Measurements from ENCODE around the gene RALA.
A peak's percentile ranks its signal among the peaks of the same experiment; 100 is the strongest.

Gene RALA

DNA sequence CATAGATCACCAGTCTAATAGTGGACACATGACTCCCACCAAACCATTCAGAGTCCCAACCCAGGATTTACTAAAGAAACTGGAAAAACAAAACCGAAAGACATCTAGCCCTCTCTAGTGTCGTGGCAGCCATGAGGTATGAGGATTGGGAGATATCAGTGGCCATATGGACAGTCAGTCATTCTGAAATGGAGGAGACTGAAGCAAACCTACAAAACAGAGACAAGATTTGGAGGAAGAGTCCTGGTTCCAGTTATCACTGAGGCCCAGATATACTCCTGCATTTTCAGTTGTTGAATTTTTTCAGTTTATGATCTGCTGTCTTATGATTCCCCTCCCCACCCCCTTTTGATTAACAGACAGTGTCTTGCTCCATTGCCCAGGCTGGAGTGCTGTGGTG, 9.1 kb upstream of the RALA start:
- no peak for DNase-seq

DNA sequence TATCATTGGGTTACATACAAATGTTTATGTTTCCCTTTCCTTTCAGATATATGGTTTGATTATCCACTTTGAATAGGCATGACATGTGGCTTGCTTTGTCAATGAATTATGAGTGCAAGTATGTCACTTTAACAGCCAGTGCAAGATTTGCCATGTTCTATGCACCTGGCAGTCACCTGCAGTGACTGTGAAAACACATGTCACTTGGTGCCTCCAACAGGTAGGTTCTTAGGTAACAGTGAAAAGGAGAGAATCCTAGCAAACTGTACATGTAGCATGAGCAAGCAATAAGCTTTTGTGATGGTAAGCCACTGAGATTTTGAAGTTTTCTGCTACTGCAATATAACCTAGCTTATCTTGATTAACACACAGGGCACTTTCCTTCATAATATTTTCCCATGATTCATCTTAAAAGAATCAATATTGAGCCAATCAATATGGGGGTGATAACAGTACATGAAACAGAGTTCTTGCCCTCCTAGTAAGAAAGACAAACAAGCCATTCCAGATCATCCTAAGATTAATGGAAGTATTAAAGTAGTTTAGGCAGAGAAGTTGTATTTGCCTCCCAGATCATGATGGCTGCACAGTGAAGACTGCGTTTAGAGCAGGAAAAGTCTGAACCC, 7.9 kb upstream of the RALA start:
- no peak for DNase-seq

DNA sequence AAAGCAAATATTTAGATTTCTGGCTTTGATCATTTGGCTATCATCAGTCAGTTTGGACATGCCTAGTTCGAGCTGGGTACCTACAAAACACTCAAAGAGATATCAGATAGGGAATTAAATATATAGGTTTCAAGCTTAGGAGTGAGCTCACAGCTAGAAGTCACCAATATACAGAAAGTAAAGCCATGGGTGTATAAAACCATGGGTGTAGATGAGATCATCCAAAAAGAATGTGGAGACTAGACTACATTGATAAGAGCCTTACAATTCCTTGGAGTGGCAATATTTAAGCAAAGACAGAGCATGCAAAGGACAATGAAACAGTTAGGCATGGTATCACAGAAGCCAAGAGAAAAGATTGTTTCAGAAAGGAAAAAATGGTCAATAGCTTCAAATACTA, 7.2 kb upstream of the RALA start:
- DNase-seq = no peak

DNA sequence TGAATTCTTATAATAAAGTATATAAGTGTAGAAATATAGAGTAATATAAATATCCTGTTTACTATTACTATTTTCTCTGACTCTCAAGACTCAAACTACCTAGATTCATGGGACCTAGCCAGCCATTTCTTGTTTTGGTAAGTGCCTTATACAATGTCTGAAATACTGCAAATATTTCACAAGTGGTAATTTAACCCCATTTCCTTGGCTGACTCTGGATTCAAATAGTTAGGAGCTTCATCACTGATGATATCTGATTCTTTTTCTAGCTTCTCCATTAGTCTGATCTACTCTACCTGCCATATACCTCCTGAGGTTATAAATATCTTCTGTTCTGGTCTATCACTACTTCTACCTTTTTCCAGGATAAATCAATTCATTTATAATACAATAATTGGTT, 6.4 kb upstream of the RALA start:
- no peak for DNase-seq

DNA sequence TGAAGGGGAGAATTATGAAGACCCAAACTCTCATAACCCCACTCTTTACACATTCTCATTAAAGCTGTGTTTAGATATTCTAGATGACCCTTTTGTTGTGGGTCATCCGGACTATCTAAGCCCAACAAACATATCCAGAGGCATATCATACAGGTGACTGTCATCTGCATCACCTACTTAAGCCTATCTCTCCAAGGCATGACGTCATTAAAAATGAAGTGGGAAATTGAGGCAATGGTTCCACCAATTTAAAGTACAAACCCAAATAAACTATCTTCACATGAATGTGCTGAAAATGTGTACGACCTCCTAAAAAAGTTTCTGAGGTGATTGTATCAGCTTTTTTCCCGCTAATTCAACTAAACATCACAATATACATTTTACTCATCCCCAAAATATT, 4.5 kb upstream of the RALA start:
- DNase-seq = no peak

DNA sequence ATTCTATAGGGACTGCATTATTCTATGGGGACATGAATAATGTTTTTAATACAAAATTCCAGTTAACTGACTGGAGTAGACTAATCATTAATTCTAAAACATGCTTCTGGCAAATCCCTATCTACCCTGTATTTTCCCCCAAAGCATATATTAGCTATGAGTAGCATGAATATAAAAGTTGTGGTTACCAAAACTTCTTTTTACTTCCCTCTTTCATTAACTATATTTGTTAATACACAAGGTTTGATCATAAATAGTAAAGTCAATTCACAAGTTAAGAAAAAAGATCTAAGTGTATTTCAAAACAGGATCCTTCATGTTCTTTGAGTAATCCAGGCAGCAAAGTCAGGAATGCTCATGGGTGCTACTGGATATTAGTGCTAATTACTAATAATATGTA, 2.9 kb upstream of the RALA start:
- no peak for DNase-seq

DNA sequence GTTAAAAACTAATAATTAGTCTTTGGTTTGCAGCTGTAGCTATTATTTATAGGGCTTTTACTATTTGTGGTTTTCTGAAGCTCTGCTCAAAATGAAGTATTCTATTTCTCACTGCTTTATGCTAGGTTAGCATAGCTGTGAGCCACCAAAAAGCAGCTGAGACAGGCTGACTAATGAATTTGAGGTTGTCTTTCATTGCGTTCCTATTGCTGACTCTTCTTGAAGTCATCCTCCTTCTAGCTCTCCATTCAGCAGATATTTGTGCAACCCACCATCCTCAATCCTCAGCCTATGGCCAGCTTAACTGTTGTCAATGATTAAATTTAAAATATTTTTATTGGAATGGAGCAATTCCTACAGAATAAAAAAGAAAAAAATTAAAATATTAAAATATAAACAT, 2.1 kb upstream of the RALA start:
- no peak for DNase-seq

DNA sequence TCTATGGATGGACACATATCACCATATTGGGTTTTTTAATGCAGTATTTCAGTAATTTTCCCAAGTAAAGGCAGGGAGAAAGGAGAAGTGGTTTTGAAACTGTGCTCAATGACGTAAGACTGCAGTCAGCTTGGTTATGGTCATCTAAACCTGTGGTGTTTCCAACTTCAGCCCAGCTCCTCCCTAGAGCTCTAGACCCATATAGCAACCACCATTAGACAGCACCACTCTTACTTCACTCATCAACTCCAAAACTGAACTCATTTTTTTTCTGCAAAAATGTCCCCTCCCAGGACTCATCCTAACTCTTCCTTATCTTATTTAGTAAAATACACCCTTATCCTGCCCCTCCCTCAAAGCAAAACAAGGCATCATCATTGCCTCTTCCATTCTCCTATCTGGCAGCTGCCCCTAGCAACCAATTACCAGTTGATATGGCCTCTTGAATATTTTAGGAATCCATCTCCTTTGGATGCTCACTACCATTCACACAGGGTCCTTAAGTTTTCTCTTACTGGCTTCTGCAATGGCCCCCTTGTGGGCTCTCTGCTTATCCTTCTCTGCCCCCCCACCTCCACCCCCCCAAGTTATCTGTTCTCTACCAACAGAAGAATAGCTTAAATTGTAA, 1.5 kb upstream of the RALA start:
- no peak for DNase-seq

DNA sequence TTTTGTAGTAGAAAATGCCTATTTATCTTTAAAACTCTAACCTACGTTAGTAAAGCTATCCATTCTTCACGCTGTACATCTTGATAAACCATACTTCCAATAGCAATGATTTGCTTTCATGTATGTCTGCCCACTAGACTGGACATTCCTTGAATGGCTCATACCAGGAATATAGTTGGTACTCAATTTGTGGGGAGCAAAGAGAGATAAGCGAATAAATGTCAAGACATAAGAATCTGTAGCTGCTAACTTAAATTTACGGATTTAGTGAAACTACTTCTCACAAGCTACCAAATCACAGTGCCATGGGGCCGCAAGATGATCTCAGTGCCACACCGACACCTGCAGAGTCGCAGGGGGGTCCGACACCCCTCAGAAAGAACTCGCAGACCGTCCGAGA, 763 bp upstream of the RALA start:
- DNase-seq = no peak

DNA sequence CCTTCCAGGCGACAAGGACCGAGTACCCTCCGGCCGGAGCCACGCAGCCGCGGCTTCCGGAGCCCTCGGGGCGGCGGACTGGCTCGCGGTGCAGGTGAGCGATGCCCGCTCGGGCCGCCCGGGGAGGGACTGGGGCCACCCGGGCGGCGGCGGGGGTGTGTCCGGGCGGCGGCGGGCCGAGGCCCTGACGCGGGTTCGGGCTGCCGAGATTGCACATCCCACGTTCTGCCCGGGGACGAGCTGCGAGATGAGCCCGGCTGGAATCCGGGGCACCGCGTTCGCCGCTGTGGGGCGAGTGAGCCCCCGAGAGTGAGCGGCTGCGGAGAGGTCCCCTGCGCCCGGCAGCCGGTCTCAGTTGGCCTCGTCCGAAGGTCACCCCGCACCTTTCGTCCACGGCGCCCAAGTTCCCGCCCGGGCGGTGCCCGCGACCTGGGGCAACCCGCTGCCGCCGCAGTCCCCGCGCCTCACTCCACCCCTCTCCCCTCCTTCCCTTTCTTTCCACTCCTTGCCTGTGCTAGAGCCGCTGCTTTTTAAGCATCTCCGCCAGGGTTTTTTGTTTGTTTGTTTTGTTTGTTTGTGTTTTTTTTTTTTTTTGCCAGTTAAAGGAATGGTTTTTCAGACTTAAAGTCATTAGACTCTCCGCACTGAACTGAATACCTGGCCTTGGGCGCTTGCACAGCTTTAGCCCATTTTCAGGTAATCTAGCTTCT, 515 bp downstream of the RALA start:
- peak; percentile 13 for DNase-seq

DNA sequence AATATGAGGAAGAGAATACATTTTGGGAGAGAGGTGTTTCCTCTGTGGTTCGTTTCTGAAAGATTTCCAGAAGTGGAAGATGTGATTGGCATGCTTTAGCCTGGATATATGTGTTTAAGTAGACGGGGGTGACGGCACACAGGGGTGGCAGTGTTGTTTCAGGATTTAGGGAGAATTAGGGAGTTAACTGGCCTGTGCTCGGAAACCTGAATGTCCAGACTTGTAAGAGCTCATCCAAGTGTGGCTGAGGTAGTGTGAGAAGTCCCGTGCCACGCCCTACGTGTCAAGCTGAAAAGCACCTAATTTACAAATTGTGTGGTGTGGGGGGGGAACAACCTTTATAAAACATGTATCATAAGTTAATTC, 1.1 kb downstream of the RALA start:
- DNase-seq = no peak

DNA sequence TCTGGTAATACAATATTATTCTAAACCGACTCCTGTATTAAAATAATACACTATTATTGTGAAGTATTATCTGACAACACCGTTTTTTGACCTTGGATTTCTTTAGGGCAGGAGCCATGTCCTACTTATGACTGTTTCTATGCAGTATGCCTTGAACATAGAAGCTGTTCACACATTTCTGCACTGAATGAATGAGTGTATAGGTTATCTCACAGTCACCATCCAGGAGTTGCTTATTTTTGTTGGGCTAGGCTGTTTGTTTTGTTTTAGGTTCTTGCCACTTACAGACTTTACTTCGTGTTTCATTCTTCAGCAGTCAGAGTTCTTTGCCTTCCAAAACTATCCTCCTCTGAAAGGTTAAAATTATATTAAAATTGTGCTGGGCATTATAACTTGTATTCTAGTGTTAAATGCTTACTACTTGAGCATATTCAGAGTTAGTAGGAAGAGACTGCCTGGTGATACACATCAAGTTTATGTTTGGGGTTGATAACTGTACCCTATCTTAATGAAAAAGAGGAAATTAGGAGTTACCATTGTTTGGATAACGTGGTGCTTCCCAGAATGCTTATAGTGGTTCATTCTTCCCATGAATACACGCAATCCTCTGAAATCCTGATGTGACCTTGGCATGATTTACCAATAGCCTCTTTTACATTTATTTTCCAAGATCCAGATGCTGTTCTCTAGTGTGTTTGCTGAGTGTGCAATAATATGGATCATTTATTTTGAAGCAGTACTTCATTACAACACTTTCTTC, 1.7 kb downstream of the RALA start:
- no peak for DNase-seq

DNA sequence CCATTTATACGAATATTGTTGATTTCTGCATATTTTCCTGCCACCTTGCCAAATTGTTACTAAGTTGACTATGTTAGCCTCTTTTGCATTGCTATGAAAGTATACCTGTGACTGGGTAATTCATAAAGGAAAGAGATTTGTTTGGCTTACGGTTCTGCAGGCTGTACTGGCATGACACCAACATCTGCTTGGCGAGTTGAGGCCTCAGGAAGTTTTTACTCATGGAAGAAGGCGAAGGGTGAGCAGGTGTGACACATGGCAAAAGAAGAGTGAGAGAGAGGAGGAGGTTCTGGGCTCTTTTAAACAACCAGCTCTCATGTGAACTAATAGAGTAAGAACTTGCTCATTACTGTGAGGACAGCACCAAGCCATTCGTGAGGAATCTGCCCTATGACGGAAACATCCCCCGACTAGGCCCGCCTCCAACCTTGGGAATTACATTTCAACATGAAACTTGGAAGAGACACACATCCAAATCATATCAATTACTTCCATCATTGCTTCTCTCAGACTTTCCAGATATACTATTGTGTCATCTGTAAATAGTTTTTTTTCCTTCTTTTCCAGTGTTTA, 8.4 kb downstream of the RALA start:
- DNase-seq = no peak

DNA sequence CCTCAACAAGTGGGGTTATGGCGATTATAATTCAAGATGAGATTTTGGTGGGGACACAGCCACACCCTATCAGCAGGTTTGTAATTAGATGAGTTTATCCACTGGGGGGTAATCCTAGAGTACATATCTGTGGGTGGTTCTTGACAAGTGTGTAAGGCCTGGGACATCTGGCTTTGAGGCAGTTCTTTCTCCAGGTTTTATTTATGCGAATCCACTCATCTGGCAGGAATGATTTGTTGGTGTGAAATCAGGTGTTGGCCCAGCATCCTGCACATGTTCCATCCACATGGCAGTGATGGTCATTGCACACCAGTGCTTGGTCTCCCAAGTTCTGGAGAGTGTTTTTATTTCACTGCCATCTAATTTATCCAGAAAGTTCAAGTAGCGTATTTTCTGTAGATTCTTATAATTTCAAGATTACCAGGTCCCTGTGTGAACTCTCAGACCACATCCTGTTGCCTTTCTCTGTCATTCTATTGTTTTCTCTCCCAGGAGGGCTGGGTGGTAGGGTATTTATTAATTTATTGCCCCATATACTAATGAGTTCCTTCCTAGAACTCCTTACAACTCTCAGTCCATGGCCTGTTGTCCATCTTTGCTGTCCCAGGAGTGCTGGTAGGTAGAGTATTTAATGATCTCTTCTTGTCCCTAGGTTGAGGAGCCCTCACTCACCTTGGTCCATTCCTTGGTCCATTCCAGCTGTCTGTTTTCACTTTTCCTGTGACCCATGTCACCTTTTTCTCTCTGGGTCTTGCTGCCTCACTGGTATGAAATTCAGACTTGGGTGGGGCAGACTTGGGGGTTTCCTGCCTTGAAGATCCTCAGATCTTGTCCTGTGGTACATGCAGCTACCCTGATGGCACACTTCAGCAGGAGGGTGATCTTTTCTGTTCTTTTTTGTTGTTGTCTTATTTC, 10.4 kb downstream of the RALA start:
- DNase-seq = no peak

DNA sequence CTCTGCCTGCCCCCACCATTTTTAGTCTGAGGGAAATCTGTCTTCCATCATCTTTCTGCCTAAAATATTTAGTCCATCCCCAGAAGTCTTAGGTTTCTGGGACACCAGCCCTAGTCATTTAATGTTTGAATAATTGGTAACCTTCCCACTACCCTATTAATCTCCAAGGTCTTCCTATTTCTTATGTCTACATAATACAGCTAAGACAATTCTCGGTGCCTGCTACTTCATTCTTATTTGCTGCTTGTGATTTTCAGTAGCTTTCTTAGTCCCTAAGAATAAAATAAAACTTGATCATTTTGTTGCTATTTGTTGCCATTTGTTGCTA, 11.1 kb downstream of the RALA start:
- no peak for DNase-seq

DNA sequence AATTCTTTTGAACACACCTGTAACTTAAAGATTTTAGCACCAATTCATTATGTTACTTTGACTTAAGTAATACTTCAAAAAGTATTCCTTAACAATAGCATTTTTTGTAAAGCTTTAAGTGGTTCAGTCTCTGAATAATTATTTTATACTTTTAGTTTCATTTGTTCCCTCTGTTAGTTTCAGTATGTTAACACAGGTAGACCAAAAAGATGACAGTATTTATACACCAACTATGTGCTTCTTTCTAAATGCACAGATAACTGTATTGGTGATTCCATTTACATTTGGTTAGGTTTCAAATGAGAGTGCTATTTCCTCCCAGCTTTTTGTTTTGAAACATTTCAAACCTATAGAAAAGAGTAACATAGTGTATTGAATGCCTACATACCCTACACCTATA, 14.0 kb downstream of the RALA start:
- no peak for DNase-seq

DNA sequence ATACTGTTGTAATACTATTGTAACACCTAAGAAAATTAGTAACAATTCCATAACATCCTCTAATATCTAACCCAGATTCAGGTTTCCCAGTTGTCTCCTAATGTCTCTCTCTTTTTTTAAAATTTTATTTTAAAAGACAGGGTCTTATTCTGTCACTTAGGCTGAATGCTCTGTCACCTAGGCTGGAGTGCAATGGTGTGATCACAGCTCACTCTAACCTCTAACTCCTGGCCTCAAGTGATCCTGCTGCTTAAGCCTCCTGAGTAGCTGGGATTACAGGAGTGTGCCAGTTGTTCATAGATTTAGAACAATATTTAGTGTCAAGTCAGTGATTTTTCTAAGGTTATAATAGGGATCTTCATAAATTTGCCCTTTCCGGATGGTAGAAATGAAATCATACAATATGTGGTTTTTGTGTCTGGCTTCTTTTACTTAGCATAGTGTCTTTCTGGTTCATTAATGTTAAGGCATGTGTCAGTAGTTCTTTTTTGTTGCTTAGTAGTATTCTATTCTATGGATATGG, 14.7 kb downstream of the RALA start:
- no peak for DNase-seq

DNA sequence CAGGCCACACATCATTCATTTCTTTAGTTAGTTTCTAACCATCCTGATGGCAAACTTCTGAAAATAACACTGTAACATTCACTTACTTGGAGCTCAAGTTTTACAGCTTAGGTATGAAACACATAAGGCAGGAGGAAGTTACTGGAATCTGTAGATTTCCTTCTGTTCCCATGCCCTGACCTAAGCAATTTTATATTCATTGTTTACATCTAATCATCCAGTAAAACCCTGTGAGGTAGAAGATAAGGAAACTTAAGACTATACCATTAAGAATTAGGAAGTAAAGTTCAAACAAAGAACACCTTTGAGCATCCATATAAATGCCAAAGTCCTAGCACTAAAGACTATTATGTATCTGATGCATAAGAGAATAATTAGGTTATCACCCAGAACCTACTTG, 19.5 kb downstream of the RALA start:
- no peak for DNase-seq

DNA sequence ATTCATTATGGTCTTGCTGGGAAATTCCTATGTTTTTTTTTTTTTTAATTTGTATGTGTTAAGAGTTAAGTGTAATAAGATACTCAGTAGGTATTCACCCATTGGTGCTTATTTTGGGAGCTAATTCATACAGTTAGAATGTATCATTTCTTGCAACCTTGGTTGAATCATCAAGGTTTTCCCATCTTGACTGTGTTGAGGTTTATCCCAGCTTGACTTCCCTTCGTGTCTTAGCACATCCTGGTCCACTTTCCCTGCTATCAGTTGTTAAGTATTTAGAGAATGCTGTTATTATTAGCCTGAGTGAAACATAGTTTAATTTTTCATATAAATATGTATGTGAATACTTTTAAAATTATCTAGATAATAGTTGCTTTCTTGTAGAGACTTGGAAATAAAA, 20.8 kb downstream of the RALA start:
- DNase-seq = no peak

DNA sequence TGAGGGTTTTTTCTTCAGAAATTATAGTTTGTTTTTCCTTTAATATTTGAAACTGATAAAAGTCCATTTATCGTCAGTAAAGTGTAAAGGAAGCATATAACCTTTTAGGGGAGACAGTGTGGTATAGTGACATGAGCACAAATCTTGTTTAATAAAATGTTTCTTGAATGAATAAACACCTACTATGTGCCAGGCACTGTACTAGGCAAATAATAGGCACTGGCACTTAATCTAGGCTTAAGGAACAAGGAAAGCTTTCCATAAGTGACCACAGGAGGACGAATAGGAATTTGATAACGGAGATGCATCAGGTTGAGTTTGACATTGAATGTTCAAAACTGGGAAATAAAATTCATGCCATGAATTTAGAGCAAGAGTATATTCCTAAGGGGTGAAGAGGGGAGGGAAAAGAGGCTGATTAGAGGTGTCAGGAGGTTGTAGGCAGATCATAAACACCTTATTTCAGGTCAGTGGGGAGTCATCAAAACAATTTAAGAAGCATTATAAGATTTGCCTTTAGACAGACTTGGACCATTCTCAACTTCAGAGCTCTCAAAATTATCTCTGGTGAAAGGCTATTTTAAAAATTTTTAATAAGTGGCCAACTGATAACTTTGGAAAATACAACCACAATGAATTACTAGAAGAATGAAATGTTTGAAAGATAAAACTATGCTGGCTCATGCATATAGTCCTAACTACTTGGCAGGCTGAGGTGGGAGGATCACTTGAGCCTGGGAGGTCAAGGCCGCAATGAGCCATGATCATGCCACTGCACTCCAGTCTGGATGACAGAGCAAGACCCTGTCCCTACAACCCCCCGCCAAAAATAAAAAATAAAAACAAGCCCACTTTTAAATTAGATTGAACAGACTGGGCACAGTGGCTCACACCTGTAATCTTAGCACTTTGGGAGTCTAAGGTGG, 22.4 kb downstream of the RALA start:
- no peak for DNase-seq

DNA sequence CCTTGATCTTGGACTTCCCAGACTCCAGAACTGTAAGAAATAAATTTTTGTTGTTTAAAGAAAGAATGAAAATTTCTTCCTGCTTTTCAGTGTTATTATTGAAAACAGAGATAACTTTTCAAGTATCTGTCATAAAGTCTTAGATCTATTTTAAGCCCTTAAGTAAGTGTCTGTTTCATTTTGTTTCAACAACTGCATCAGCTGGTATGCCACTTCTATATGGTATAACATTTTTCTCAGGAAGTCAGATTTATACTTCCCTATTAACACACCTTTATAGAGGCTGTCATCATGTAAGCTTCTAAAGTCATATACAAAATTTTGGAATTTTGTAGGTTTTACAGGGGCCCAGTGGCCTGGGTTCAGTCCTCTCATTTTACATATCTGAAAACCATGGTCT, 24.4 kb downstream of the RALA start:
- DNase-seq = no peak
